ENCODE results near the gene GNB1L. TPM values are rescaled to one million over a fixed set of nuclear protein-coding genes. Genes with fewer than 3 reads are reported as not detected.

Gene GNB1L
- total and polyA plus RNA-seq, 2 of the 13 experiments (the other 11 are each of a cell fraction or from before 2014, with no cell fraction given): 2.5 to 7.4 TPM

- TF ChIP-seq ZNF407 (CRISPR knock-in tag; IDR thresholded peaks at IDR 0.05; ENCODE audit: not compliant biosample characterization): no peak
- peak; percentile 51 for TF ChIP-seq MED8 (CRISPR knock-in tag; IDR thresholded peaks at IDR 0.05; ENCODE audit: insufficient replicate concordance)
- TF ChIP-seq RFXANK (CRISPR knock-in tag; IDR thresholded peaks at IDR 0.05): no peak
- TF ChIP-seq ZNF296 (CRISPR knock-in tag; conservative IDR thresholded peaks at IDR 0.05): no peak
- no peak for TF ChIP-seq ZNF878 (CRISPR knock-in tag; IDR thresholded peaks at IDR 0.05)
- TF ChIP-seq ZNF512B (CRISPR knock-in tag; IDR thresholded peaks at IDR 0.05; ENCODE audit: borderline replicate concordance): no peak
- no peak for TF ChIP-seq ATF7-NPFF (CRISPR knock-in tag; IDR thresholded peaks at IDR 0.05; ENCODE audit: low read depth)
- TF ChIP-seq TAF1 (CRISPR knock-in tag; IDR thresholded peaks at IDR 0.05): peak; percentile 50; the same call in 1 of the 2 replicates
- no peak for TF ChIP-seq ZFP36L1 (CRISPR knock-in tag; IDR thresholded peaks at IDR 0.05)
- peak; percentile 46; the same call in 1 of the 2 replicates for TF ChIP-seq FOXK1 (CRISPR knock-in tag; IDR thresholded peaks at IDR 0.05; ENCODE audit: borderline replicate concordance, low read depth)
- TF ChIP-seq ZNF3 (CRISPR knock-in tag; IDR thresholded peaks at IDR 0.05): no peak
- TF ChIP-seq ZBTB1 (CRISPR knock-in tag; IDR thresholded peaks at IDR 0.05; ENCODE audit: borderline replicate concordance): no peak
- no peak for TF ChIP-seq SIN3B (IDR thresholded peaks at IDR 0.05; ENCODE audit: low read length)
- TF ChIP-seq ZNF713 (CRISPR knock-in tag; IDR thresholded peaks at IDR 0.05): no peak
Measured at GRCh38 chr22:19824212-19824925, 30.3 kb downstream of the GNB1L start (continued).

All from HepG2 (cell line).